ENCODE data around the gene FAM229A. TPM values are rescaled to one million over a fixed set of nuclear protein-coding genes. Genes with fewer than 3 reads are reported as not detected.

The FAM229A gene
- total and polyA plus RNA-seq, 2 experiments from 2014 or later = 3.4 to 4.2 TPM

GRCh38 chr1:32335790-32336590 lies 26.3 kb downstream of the FAM229A start, which contains the start of gene MARCKSL1:
Gene MARCKSL1 (minus strand): TSS chr1:32336233. CDS start chr1:32336033, 200 bp downstream.
- no peaks in the 10 kb centered on the region for H3K27me3 ChIP-seq
- peaks cover 18% of the 10 kb centered on the region for H4K20me1 ChIP-seq (ENCODE audit: insufficient read depth, poor library complexity, severe bottlenecking)
- 2% methylated on average over 31 of the region's 95 CpGs for WGBS (ENCODE audit: low lambda C conversion rate, missing lambda C conversion rate)

GRCh38 chr1:32335535-32335789 lies 26.8 kb downstream of the FAM229A start:
- no peaks in the 10 kb centered on the region for H3K27me3 ChIP-seq
- H3K4me1 ChIP-seq (ENCODE audit: insufficient read depth) = peaks cover 8% of the 10 kb centered on the region
- H2AFZ ChIP-seq = peak overlapping the region; percentile 16
- 0% methylated on average over 6 of the region's 34 CpGs for WGBS (ENCODE audit: low lambda C conversion rate, missing lambda C conversion rate)
- peaks cover 18% of the 10 kb centered on the region for H4K20me1 ChIP-seq (ENCODE audit: insufficient read depth, poor library complexity, severe bottlenecking)
- DNase-seq (ENCODE audit: low spot score) = no peak
- H3K4me3 ChIP-seq = peak overlapping the region; percentile 98
- H3K4me2 ChIP-seq = peak overlapping the region; percentile 94
- H3K9me3 ChIP-seq (ENCODE audit: low read depth) = no peaks in the 10 kb centered on the region
- H3K27ac ChIP-seq = peak overlapping the region; percentile 88
- H3K79me2 ChIP-seq = peaks cover 34% of the 10 kb centered on the region
- TF ChIP-seq EZH2phosphoT487 (IDR thresholded peaks at IDR 0.05; ENCODE audit: low read depth, severe bottlenecking, unreplicated experiment) (no peak), EZH2 (IDR thresholded peaks at IDR 0.05; ENCODE audit: borderline replicate concordance) (no peak)
- TF ChIP-seq, protein P1, sequence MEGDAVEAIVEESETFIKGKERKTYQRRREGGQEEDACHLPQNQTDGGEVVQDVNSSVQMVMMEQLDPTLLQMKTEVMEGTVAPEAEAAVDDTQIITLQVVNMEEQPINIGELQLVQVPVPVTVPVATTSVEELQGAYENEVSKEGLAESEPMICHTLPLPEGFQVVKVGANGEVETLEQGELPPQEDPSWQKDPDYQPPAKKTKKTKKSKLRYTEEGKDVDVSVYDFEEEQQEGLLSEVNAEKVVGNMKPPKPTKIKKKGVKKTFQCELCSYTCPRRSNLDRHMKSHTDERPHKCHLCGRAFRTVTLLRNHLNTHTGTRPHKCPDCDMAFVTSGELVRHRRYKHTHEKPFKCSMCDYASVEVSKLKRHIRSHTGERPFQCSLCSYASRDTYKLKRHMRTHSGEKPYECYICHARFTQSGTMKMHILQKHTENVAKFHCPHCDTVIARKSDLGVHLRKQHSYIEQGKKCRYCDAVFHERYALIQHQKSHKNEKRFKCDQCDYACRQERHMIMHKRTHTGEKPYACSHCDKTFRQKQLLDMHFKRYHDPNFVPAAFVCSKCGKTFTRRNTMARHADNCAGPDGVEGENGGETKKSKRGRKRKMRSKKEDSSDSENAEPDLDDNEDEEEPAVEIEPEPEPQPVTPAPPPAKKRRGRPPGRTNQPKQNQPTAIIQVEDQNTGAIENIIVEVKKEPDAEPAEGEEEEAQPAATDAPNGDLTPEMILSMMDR (IDR thresholded peaks at IDR 0.05; ENCODE audit: poor library complexity) = no peak
- no peaks in the 10 kb centered on the region for H3K9me2 ChIP-seq (replicated peaks; ENCODE audit: insufficient read depth)
- no peaks in the 10 kb centered on the region for H3K36me3 ChIP-seq (replicated peaks; ENCODE audit: insufficient read depth, low read depth)

More at GRCh38 chr1:32335790-32336590, 26.3 kb downstream of the FAM229A start, which contains the start of gene MARCKSL1:
- peak within 1 kb of the TSS; percentile 98 for H3K4me3 ChIP-seq
- no peak for TF ChIP-seq EZH2phosphoT487 (IDR thresholded peaks at IDR 0.05; ENCODE audit: low read depth, severe bottlenecking, unreplicated experiment)
- TF ChIP-seq EZH2 (IDR thresholded peaks at IDR 0.05; ENCODE audit: borderline replicate concordance) = no peak
- TF ChIP-seq, protein P1 (IDR thresholded peaks at IDR 0.05; ENCODE audit: poor library complexity) = no peak
- peaks cover 8% of the 10 kb centered on the region for H3K4me1 ChIP-seq (ENCODE audit: insufficient read depth)
- H3K36me3 ChIP-seq (replicated peaks; ENCODE audit: insufficient read depth, low read depth) = no peaks in the 10 kb centered on the region
- no peaks in the 10 kb centered on the region for H3K9me2 ChIP-seq (replicated peaks; ENCODE audit: insufficient read depth)
- peaks cover 34% of the 10 kb centered on the region for H3K79me2 ChIP-seq
- peak within 1 kb of the TSS; percentile 88 for H3K27ac ChIP-seq
- DNase-seq (ENCODE audit: low spot score) = peak; percentile 89
- H2AFZ ChIP-seq = peak within 1 kb of the TSS; percentile 16
- H3K4me2 ChIP-seq = peak within 1 kb of the TSS; percentile 94
- H3K9me3 ChIP-seq (ENCODE audit: low read depth) = no peaks in the 10 kb centered on the region

- H3K36me3 ChIP-seq (replicated peaks; ENCODE audit: insufficient read depth, low read depth) = no peaks in the 10 kb centered on the region
- no peak for TF ChIP-seq EZH2phosphoT487 (IDR thresholded peaks at IDR 0.05; ENCODE audit: low read depth, severe bottlenecking, unreplicated experiment)
- TF ChIP-seq, protein P1 (IDR thresholded peaks at IDR 0.05; ENCODE audit: poor library complexity) = peak; percentile 80
- peaks cover 34% of the 10 kb centered on the region for H3K79me2 ChIP-seq
- H3K4me3 ChIP-seq = peak overlapping the region; percentile 98
- H3K9me2 ChIP-seq (replicated peaks; ENCODE audit: insufficient read depth) = no peaks in the 10 kb centered on the region
- peaks cover 18% of the 10 kb centered on the region for H4K20me1 ChIP-seq (ENCODE audit: insufficient read depth, poor library complexity, severe bottlenecking)
- DNase-seq (ENCODE audit: low spot score) = peak; percentile 80
- WGBS (ENCODE audit: low lambda C conversion rate, missing lambda C conversion rate) = 2% methylated on average over 25 of the region's 46 CpGs
- H3K27me3 ChIP-seq = no peaks in the 10 kb centered on the region
- peak overlapping the region; percentile 88 for H3K27ac ChIP-seq
- H3K4me2 ChIP-seq = peak overlapping the region; percentile 94
- peak overlapping the region; percentile 16 for H2AFZ ChIP-seq
- no peaks in the 10 kb centered on the region for H3K9me3 ChIP-seq (ENCODE audit: low read depth)
- peaks cover 8% of the 10 kb centered on the region for H3K4me1 ChIP-seq (ENCODE audit: insufficient read depth)
Measured at GRCh38 chr1:32334864-32335534, 27.3 kb downstream of the FAM229A start.

Data from hepatocyte (in vitro differentiated cells).